C4-2B (cell line): ENCODE data around the gene MFN1.

ENCODE experiments used
- H3K27ac ChIP-seq: fragments of 450-650 bp; 2 replicates; pipeline ENCODE4 v1.5.1; 2017
- CTCF ChIP-seq: fragments of 450-650 bp; conservative IDR thresholded peaks from 2 replicates; pipeline ENCODE4 v1.5.1; 2017; ENCODE audit warnings: mild to moderate bottlenecking
- ZFX ChIP-seq: fragments of 450-650 bp; IDR thresholded peaks from 2 replicates; pipeline ENCODE4 v1.6.1; 2017

MFN1 gene

GRCh38 chr3:179336345-179336929 is 11.1 kb upstream of the MFN1 start:
- H3K27ac ChIP-seq, result no peak overlapping the region
- no peak for TF ChIP-seq CTCF
- no peak for TF ChIP-seq ZFX

- peak overlapping the region; percentile 73 for H3K27ac ChIP-seq
- TF ChIP-seq ZFX (0 out of 2 replicates have a peak, but pooled peaks have one; percentile 0), CTCF (no peak)
Measured at GRCh38 chr3:179348325-179349013, 960 bp downstream of the MFN1 start.

DNA sequence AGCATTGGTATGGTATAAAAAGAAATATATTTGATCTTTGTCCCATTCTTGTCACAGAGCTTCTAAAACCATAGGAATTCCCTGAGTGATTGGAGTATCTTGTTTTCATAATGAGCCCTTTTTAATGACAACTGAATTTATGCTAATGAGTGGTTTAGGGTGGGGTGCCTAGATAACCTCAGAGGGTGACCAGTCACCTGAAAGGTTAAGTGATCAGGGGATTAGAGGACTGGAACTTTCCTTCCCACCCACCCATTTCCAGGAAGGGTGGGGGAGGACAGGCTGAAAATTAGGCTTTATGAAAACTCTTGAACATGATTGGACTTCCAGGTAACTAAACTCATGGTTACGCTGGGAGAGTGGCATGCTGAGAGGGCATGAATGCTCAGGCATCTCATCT is 8.5 kb downstream of the MFN1 start:
- TF ChIP-seq ZFX (no peak), CTCF (no peak)
- H3K27ac ChIP-seq, result no peak overlapping the region

GRCh38 chr3:179363332-179363731 is 15.8 kb downstream of the MFN1 start:
- H3K27ac ChIP-seq, result no peak overlapping the region
- TF ChIP-seq ZFX (no peak), CTCF (no peak)

GRCh38 chr3:179369621-179370020 is 22.1 kb downstream of the MFN1 start:
- no peak overlapping the region for H3K27ac ChIP-seq
- TF ChIP-seq CTCF (no peak), ZFX (no peak)

- TF ChIP-seq CTCF (no peak), ZFX (no peak)
Measured at GRCh38 chr3:179373938-179374337, 26.4 kb downstream of the MFN1 start.

GRCh38 chr3:179375091-179375999 is 27.8 kb downstream of the MFN1 start:
- H3K27ac ChIP-seq, result no peak overlapping the region
- TF ChIP-seq CTCF, result no peak

More at GRCh38 chr3:179373938-179374337, 26.4 kb downstream of the MFN1 start:
- H3K27ac ChIP-seq, result no peak overlapping the region
